ENCODE data around the gene PRDM11. TPM values are rescaled to one million over a fixed set of nuclear protein-coding genes. Genes with fewer than 3 reads are reported as not detected.

The PRDM11 gene
- total RNA-seq, 1 experiment from 2014 or later, result 12.6 TPM

- Histone ChIP-seq H3K27ac (ENCODE audit: low read depth, low read length, poor library complexity, severe bottlenecking) (peak overlapping the region; percentile 64), H3K4me3 (ENCODE audit: low read depth, low read length, poor library complexity, severe bottlenecking) (peak overlapping the region; percentile 68), H3K4me1 (ENCODE audit: insufficient read depth, low read length, poor library complexity, severe bottlenecking) (peaks cover 10% of the 10 kb centered on the region), H3K27me3 (replicated peaks; ENCODE audit: insufficient read depth, low read depth, low read length, poor library complexity) (peaks cover 12% of the 10 kb centered on the region), H3K36me3 (ENCODE audit: insufficient read depth, low read length, poor library complexity, severe bottlenecking) (no peaks in the 10 kb centered on the region), H3K9me3 (ENCODE audit: low read depth, low read length, poor library complexity, severe bottlenecking) (no peaks in the 10 kb centered on the region)
- no TSS peak for BruUV-seq (replicated peaks)
- DNase-seq (ENCODE audit: low spot score), result peak; percentile 100
- CTCF ChIA-PET, result no interaction called here
- intact Hi-C loops (cut with micrococcal nuclease; ENCODE audit: unreplicated experiment), result no loop called here
- no peak for TF ChIP-seq EZH2 (IDR thresholded peaks at IDR 0.05; ENCODE audit: borderline replicate concordance, low read depth, low read length, poor library complexity, severe bottlenecking)
- TF ChIP-seq, protein P1, sequence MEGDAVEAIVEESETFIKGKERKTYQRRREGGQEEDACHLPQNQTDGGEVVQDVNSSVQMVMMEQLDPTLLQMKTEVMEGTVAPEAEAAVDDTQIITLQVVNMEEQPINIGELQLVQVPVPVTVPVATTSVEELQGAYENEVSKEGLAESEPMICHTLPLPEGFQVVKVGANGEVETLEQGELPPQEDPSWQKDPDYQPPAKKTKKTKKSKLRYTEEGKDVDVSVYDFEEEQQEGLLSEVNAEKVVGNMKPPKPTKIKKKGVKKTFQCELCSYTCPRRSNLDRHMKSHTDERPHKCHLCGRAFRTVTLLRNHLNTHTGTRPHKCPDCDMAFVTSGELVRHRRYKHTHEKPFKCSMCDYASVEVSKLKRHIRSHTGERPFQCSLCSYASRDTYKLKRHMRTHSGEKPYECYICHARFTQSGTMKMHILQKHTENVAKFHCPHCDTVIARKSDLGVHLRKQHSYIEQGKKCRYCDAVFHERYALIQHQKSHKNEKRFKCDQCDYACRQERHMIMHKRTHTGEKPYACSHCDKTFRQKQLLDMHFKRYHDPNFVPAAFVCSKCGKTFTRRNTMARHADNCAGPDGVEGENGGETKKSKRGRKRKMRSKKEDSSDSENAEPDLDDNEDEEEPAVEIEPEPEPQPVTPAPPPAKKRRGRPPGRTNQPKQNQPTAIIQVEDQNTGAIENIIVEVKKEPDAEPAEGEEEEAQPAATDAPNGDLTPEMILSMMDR (conservative IDR thresholded peaks at IDR 0.05; ENCODE audit: low read depth, low read length), result no peak
- POLR2A ChIA-PET (ENCODE audit: low non-redundant PET), result no interaction called here
Measured at GRCh38 chr11:45147017-45147728, 734 bp downstream of the PRDM11 start.

- POLR2A ChIA-PET (ENCODE audit: low non-redundant PET), result no interaction called here
- DNase-seq (ENCODE audit: low spot score), result no peak
- CTCF ChIA-PET, result no interaction called here
- Histone ChIP-seq H3K27ac (ENCODE audit: low read depth, low read length, poor library complexity, severe bottlenecking) (peak overlapping the region; percentile 64), H3K9me3 (ENCODE audit: low read depth, low read length, poor library complexity, severe bottlenecking) (no peaks in the 10 kb centered on the region), H3K4me3 (ENCODE audit: low read depth, low read length, poor library complexity, severe bottlenecking) (peak overlapping the region; percentile 68), H3K4me1 (ENCODE audit: insufficient read depth, low read length, poor library complexity, severe bottlenecking) (peaks cover 10% of the 10 kb centered on the region), H3K27me3 (replicated peaks; ENCODE audit: insufficient read depth, low read depth, low read length, poor library complexity) (peaks cover 12% of the 10 kb centered on the region), H3K36me3 (ENCODE audit: insufficient read depth, low read length, poor library complexity, severe bottlenecking) (no peaks in the 10 kb centered on the region)
- TF ChIP-seq, protein P1 (conservative IDR thresholded peaks at IDR 0.05; ENCODE audit: low read depth, low read length), result no peak
- TF ChIP-seq EZH2 (IDR thresholded peaks at IDR 0.05; ENCODE audit: borderline replicate concordance, low read depth, low read length, poor library complexity, severe bottlenecking), result no peak
- intact Hi-C loops (cut with micrococcal nuclease; ENCODE audit: unreplicated experiment), result no loop called here
- TSS peak; percentile 41 for BruUV-seq (replicated peaks)
Measured at GRCh38 chr11:45147891-45148675, 1.6 kb downstream of the PRDM11 start.

DNA sequence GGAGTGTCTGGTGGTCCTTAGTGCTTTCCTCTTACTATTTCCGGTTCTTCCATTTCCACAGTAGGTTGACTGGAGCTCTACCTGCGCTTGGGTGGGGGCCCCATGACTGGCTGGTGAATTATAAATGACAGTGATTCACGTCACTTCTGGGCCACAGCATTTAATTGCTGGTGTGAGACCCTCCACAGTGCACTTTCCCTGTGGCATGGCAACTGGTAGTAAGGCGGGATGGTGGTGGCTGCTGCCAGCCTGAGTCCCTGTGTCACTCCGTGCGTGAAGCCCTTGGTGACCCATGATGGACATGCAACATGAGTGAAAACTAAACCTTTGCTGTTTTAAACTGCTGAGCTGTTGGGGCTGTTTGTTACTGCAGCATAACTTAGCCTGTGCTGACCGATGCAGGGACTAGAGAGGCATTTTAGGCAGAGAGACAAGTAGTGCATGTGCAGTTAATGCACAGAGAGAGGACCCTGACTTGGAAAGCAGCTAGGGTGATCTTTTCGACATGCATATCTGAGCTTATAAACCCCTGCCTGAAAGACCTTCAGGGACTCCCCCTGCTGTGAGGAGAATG, 3.1 kb downstream of the PRDM11 start:
- TF ChIP-seq, protein P1 (conservative IDR thresholded peaks at IDR 0.05; ENCODE audit: low read depth, low read length), result no peak
- TF ChIP-seq EZH2 (IDR thresholded peaks at IDR 0.05; ENCODE audit: borderline replicate concordance, low read depth, low read length, poor library complexity, severe bottlenecking), result no peak
- intact Hi-C loops (cut with micrococcal nuclease; ENCODE audit: unreplicated experiment), result no loop called here
- ChIA-PET CTCF (no interaction called here), POLR2A (ENCODE audit: low non-redundant PET) (no interaction called here)
- Histone ChIP-seq H3K9me3 (ENCODE audit: low read depth, low read length, poor library complexity, severe bottlenecking) (no peaks in the 10 kb centered on the region), H3K27me3 (replicated peaks; ENCODE audit: insufficient read depth, low read depth, low read length, poor library complexity) (peaks cover 12% of the 10 kb centered on the region), H3K4me3 (ENCODE audit: low read depth, low read length, poor library complexity, severe bottlenecking) (no peak overlapping the region), H3K36me3 (ENCODE audit: insufficient read depth, low read length, poor library complexity, severe bottlenecking) (no peaks in the 10 kb centered on the region), H3K27ac (ENCODE audit: low read depth, low read length, poor library complexity, severe bottlenecking) (no peak overlapping the region), H3K4me1 (ENCODE audit: insufficient read depth, low read length, poor library complexity, severe bottlenecking) (peaks cover 10% of the 10 kb centered on the region)
- no peak for DNase-seq (ENCODE audit: low spot score)
- BruUV-seq (replicated peaks), result no TSS peak

Data from A673 (cell line).